AG04450 (cell line): ENCODE data around the gene LOXL3. TPM values are rescaled to one million over a fixed set of nuclear protein-coding genes. Genes with fewer than 3 reads are reported as not detected.

ENCODE experiments used
- CTCF ChIA-PET: fragments of 300-600, 350-600 bp; formaldehyde crosslinking; extraction: SDS; loops from one replicate; lab custom pipeline; 2022; ENCODE audit warnings: antibody characterized with exemption, inconsistent platforms; lab: Charles Lee
- POLR2A ChIA-PET: fragments of 350-600 bp; formaldehyde crosslinking; extraction: SDS; loops from one replicate; lab custom pipeline; 2021; ENCODE audit warnings: antibody characterized with exemption, inconsistent platforms; lab: Yijun Ruan, JAX
- DNase-seq: peaks from one replicate; pipeline ENCODE4 v3.0.0-alpha.2; 2011; ENCODE audit warnings: low read depth, low spot score
- H3K27ac ChIP-seq: one replicate; pipeline ENCODE4 v1.5.1; 2012; ENCODE audit warnings: low read depth, low read length, control low read depth
- H3K27me3 ChIP-seq: one replicate; pipeline ENCODE4 v1.6.0; 2012; ENCODE audit warnings: low read length; ENCODE audit not compliant: control insufficient read depth, insufficient read depth
- H3K4me3 ChIP-seq: 2 replicates; pipeline ENCODE4 v1.5.1; 2011; ENCODE audit warnings: mild to moderate bottlenecking, low read depth, low read length, control low read depth
- H3K9me3 ChIP-seq: 2 replicates; pipeline ENCODE4 v1.5.1; 2012; ENCODE audit warnings: low read length; ENCODE audit not compliant: control insufficient read depth, insufficient read depth
- polyA plus RNA-seq: library from polyadenylated mRNA; depleted of rRNA; stranded (reverse); fragments of >200 nt; gene quantifications from 2 replicates; pipeline ENCODE4 v1.2.3, GENCODE V29; 2011
- TF ChIP-seq, protein P1 (sequence below): IDR thresholded peaks from 2 replicates; pipeline ENCODE4 v1.5.1; 2011; ENCODE audit warnings: low read depth, low read length, control low read depth, inconsistent platforms

The LOXL3 gene
- polyA plus RNA-seq, 1 experiment: 41.1 TPM

DNA sequence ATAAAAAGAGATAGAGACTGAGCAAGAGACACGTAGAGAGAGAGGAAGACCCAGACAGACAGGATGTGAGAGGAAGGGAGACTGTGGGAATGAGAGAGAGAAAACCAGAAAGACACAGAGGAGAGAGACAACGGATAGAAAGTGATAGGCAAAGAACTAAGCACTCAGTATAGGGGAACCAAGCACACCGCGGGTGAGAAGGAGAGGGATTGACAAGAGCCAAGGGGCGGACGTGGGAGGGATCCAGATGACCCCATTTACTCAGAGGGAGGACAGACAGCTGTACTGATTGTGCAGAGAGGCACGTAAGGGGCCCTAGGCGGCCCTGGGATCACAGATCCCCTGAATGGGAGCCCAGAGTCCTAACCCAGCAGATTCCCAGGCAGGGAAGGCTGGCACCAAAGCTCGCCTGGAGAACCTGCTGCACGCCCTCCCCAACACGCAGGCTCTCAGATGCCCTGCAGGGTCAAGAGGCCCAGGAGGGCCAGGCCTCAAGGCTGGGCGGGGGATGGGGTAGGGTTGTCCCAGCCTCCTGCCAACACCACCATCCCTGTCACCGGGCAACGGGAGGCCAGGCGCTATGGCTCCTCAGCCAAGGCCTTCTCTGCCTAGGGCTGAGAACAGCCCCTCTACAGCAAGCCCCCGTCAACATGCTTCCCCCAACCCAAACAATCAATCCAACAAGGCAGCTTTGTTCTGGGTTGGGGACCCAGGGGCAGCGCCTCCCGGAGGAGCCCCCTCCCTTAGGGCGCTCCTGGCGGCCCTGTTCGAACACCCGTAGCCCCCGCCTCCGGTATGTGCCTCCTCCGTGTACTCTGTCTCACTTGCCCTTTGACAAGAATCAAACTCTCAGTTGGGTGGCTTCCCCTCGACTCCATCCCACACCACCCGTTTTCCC, 579 bp downstream of the LOXL3 start:
- no peaks in the 10 kb centered on the region for H3K27me3 ChIP-seq
- H3K27ac ChIP-seq: peak overlapping the region; percentile 47
- ChIA-PET POLR2A (interaction anchor here (0.6 to 1.2 kb wide), 10 partner anchors 12 to 71 kb away, joined by 3 to 9 read pairs (median 5); no protein-coding TSS in a partner anchor), CTCF (interaction anchor here (0.6 to 1.0 kb wide), 2 partner anchors 32 to 34 kb away, joined by 3 to 5 read pairs; no protein-coding TSS in a partner anchor)
- peaks cover 6% of the 10 kb centered on the region; the same call in 1 of the 2 replicates for H3K9me3 ChIP-seq
- H3K4me3 ChIP-seq: peak overlapping the region; percentile 97
- TF ChIP-seq, protein P1, sequence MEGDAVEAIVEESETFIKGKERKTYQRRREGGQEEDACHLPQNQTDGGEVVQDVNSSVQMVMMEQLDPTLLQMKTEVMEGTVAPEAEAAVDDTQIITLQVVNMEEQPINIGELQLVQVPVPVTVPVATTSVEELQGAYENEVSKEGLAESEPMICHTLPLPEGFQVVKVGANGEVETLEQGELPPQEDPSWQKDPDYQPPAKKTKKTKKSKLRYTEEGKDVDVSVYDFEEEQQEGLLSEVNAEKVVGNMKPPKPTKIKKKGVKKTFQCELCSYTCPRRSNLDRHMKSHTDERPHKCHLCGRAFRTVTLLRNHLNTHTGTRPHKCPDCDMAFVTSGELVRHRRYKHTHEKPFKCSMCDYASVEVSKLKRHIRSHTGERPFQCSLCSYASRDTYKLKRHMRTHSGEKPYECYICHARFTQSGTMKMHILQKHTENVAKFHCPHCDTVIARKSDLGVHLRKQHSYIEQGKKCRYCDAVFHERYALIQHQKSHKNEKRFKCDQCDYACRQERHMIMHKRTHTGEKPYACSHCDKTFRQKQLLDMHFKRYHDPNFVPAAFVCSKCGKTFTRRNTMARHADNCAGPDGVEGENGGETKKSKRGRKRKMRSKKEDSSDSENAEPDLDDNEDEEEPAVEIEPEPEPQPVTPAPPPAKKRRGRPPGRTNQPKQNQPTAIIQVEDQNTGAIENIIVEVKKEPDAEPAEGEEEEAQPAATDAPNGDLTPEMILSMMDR: no peak
- no peak for DNase-seq

DNA sequence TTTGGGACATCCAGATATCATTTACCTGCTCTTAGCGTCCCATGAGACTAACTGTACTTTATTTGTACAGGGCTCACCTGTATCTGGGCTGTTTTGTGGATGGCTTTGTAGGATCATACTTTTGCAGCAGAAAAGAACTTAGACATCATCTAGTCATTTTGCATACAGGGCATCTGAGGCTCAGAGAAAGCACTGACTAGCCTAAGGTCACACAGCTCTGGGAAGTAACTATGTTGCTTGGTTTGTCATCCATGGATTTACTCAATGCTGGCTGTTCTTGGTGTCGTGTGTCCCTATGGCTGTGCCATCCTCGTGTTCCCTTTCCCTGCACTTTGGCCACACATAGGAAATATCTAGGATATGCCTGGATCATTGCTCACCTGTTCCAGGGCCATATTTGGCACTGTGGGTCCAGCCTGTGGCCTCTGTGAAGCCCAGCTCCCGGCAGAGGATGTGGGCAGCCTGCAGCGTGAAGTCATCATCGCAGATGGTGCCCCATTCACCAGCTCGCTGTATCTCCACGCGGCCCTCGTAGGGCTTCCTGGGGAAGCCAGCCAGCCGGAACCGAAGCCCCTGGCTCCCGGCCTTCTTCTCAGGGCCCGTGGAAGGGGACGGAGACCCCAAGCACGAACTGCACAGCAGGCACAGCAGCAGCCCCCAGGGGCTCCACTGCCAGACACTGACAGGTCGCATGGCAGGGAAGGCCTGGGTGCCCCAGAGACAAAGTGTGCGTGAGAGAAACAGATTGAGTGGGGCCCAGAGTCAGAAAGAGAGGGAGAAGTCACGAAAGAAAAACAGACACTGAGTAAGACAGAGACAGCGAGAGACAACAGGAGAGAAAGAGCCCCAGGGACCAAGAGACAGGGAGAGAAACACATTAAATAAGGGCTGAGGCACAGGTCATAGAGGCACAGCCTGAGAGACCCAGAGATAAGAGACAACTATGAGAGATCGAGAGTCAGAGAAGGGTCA, 1.5 kb downstream of the LOXL3 start:
- Histone ChIP-seq H3K27me3 (no peaks in the 10 kb centered on the region), H3K27ac (no peak overlapping the region), H3K4me3 (peak overlapping the region; percentile 97), H3K9me3 (peaks cover 6% of the 10 kb centered on the region; the same call in 1 of the 2 replicates)
- no peak for DNase-seq
- POLR2A ChIA-PET: interaction anchor here (0.6 kb wide), 1 partner anchor 13 kb away, joined by 5 read pairs; no protein-coding TSS in a partner anchor
- TF ChIP-seq, protein P1: no peak
- CTCF ChIA-PET: interaction anchor here (0.6 kb wide), 1 partner anchor 35 kb away, joined by 3 read pairs; no protein-coding TSS in a partner anchor

DNA sequence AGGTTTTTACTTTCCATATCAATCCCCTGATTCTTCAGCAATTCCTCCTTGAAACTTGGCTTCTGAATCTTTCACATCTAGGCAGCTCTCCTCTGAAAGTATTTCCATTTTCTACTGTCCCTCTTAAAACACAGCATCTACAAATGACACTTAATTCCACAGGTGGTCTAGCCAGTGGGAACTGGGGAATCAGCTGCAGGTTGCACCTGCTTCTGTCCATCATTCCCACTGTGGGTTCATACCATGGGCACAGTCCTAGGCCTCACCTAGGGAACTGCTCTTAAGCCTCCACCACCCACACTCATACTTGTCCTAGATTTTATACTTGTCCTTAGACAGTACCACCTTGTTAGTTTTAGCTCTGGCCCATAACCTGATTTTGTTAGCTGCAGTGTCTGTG, 2.2 kb downstream of the LOXL3 start:
- ChIA-PET CTCF (no interaction called here), POLR2A (no interaction called here)

DNA sequence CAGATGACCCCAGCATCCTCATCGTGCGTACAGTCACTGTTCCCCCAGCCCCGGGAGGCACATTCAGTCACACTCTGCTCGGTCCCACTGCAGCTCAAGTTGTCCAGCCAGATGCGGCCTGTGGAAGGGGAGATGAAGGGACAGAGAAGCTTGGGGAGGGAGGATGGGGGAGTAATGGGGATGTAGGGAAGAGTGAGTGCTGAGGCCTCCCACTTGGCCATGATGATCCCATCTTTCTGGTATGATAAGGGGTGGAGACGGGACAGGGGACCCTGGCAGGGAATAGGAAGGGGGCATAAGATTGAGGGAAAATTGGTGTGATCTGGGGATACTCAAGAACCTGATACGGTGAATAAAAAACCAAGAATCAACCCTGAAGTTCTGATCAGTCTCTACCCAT, 3.5 kb downstream of the LOXL3 start:
- Histone ChIP-seq H3K27me3 (no peaks in the 10 kb centered on the region), H3K4me3 (no peak overlapping the region), H3K27ac (no peak overlapping the region), H3K9me3 (peaks cover 6% of the 10 kb centered on the region; the same call in 1 of the 2 replicates)
- POLR2A ChIA-PET: no interaction called here
- no peak for DNase-seq
- TF ChIP-seq, protein P1: no peak
- CTCF ChIA-PET: interaction anchor here (1.3 to 1.6 kb wide), 2 partner anchors 36 to 37 kb away, joined by 4 to 7 read pairs; no protein-coding TSS in a partner anchor

More for the DNA sequence above, 2.2 kb downstream of the LOXL3 start:
- Histone ChIP-seq H3K9me3 (peaks cover 6% of the 10 kb centered on the region; the same call in 1 of the 2 replicates), H3K27ac (no peak overlapping the region), H3K4me3 (no peak overlapping the region), H3K27me3 (no peaks in the 10 kb centered on the region)
- DNase-seq: no peak
- TF ChIP-seq, protein P1: no peak
